Right ventricle myocardium inferior (tissue), 1 donor: ENCODE results near the gene KRTAP27-1. TPM values are rescaled to one million over a fixed set of nuclear protein-coding genes. Genes with fewer than 3 reads are reported as not detected.

Source experiments
- ATAC-seq: fragments of 200-7000 bp; cut with Tn5 transposase; one replicate; pipeline ENCODE4 v1.9.1; 2020; ENCODE audit warnings: mild to moderate bottlenecking, moderate library complexity
- DNase-seq: peaks from one replicate; pipeline ENCODE4 v3.0.0; 2021; ENCODE audit errors: missing footprints
- intact Hi-C: fragments of 100-400 bp; cut with DNase I; formaldehyde crosslinking; loops from one replicate; pipeline ENCODE4 v1.11.0; 2022
- microRNA-seq: library from miRNA; unstranded; fragments of <30 nt; microRNA quantifications from one replicate; pipeline ENCODE4 v1.2.0, GENCODE V29; 2020
- total RNA-seq: library from RNA; stranded (reverse); fragmentation: NEBNext Ultra II Directional; extraction: Animal tissue kit (Norgen Biotek cat#: 25700); gene quantifications from one replicate; pipeline ENCODE4 v1.2.1, GENCODE V29; 2021
- donor health status: DM: no; HTN: yes; CAD: no; lungs with severe emphysema.

The KRTAP27-1 gene
- total RNA-seq, 1 donor from 2014 or later, result not detected

- DNase-seq (no peak), ATAC-seq (no peak)
- intact Hi-C loops, result no loop called here
Observed at GRCh38 chr21:30315701-30316100, 21.8 kb downstream of the KRTAP27-1 start.

GRCh38 chr21:30306884-30307283, 30.6 kb downstream of the KRTAP27-1 start:
- ATAC-seq (no peak), DNase-seq (no peak)
- intact Hi-C loops, result no loop called here

GRCh38 chr21:30305136-30305535, 32.4 kb downstream of the KRTAP27-1 start:
- intact Hi-C loops, result no loop called here
- DNase-seq (no peak), ATAC-seq (no peak)

GRCh38 chr21:30289215-30289614, 48.3 kb downstream of the KRTAP27-1 start, which contains the start of gene KRTAP25-1:
Gene KRTAP25-1, minus strand, starts transcription at chr21:30289514. Its CDS starts 24 bp downstream, at chr21:30289490.
- ATAC-seq (no peak), DNase-seq (no peak)
- intact Hi-C loops, result no loop called here

Small RNAs within 50 kb of the gene (microRNA-seq; reads per million reads assigned to microRNA genes)
- gene MIR4327, result not detected

Other genes with a start within 250 kb of the KRTAP27-1 start
- gene CLDN17, start 170.9 kb downstream of the KRTAP27-1 start, total RNA-seq, result not detected
- not detected for gene CLDN8, start 121.6 kb downstream of the KRTAP27-1 start, total RNA-seq
- not detected for gene KRTAP24-1, start 54.7 kb downstream of the KRTAP27-1 start, total RNA-seq
- gene KRTAP25-1, start 48.2 kb downstream of the KRTAP27-1 start, total RNA-seq, result not detected
- not detected for gene KRTAP26-1, start 17.4 kb downstream of the KRTAP27-1 start, total RNA-seq
- gene KRTAP23-1, start 10.9 kb upstream of the KRTAP27-1 start, total RNA-seq, result not detected
- not detected for gene KRTAP13-2, start 34.6 kb upstream of the KRTAP27-1 start, total RNA-seq
- gene KRTAP13-1, start 58.3 kb upstream of the KRTAP27-1 start, total RNA-seq, result not detected
- not detected for gene KRTAP13-3, start 88.2 kb upstream of the KRTAP27-1 start, total RNA-seq
- not detected for gene KRTAP13-4, start 92.5 kb upstream of the KRTAP27-1 start, total RNA-seq
- not detected for gene KRTAP15-1, start 102.6 kb upstream of the KRTAP27-1 start, total RNA-seq
- not detected for gene KRTAP19-1, start 142.7 kb upstream of the KRTAP27-1 start, total RNA-seq
- gene KRTAP19-2, start 149.7 kb upstream of the KRTAP27-1 start, total RNA-seq, result not detected
- not detected for gene KRTAP19-3, start 154.3 kb upstream of the KRTAP27-1 start, total RNA-seq
- gene KRTAP19-4, start 159.5 kb upstream of the KRTAP27-1 start, total RNA-seq, result not detected
- not detected for gene KRTAP19-5, start 164.4 kb upstream of the KRTAP27-1 start, total RNA-seq
- gene KRTAP19-6, start 204.2 kb upstream of the KRTAP27-1 start, total RNA-seq, result not detected
- gene KRTAP19-7, start 223.6 kb upstream of the KRTAP27-1 start, total RNA-seq, result not detected